GM21786 (cell line): ENCODE measurements around the gene NOL9.
A peak's percentile ranks its signal among the peaks of the same experiment; 100 is the strongest.

ENCODE experiments used
- ATAC-seq: cut with Tn5 transposase; IDR thresholded peaks from one replicate; pipeline ENCODE4 v1.9.1; 2021; ENCODE audit not compliant: unreplicated experiment

Gene NOL9

DNA sequence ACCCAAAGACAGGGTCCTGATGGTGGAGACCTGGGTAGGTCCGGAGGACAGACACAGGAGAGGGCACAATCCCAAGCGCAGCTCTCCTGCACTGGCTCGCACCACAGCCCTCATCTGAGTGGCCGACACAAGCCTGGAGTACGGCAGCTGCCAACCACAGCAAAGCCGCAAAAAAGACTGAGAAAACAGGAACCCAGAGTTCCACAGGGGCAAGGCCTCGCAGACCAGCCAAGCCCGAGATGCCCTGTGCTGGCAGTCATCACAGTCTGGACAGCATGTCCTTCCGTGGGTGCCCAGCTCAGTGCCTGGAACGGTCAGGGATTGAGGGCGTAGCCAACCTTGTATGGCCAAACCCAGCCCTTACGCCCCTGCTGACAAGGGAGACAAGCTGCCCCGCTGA, 36.9 kb upstream of the NOL9 start:
- ATAC-seq = no peak

DNA sequence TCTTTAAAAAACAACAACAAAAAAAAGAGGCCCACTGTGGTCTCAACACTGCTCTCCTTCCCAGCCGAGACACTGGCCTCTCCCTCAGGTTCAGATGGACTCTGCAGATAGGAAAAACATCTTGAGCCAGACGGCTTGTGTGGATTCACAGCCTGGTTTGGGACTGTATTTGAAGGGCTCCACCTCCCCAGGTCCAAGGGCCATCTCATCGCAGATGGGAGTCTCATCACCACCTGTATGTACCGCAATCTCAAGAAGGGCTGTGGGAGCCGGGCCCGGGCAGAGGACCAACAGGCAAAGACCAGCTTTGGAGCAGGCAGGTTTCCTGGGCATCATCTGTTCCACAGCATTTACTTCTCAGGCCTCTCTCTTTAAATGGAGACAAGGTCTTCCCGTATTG, 35.7 kb upstream of the NOL9 start:
- no peak for ATAC-seq

DNA sequence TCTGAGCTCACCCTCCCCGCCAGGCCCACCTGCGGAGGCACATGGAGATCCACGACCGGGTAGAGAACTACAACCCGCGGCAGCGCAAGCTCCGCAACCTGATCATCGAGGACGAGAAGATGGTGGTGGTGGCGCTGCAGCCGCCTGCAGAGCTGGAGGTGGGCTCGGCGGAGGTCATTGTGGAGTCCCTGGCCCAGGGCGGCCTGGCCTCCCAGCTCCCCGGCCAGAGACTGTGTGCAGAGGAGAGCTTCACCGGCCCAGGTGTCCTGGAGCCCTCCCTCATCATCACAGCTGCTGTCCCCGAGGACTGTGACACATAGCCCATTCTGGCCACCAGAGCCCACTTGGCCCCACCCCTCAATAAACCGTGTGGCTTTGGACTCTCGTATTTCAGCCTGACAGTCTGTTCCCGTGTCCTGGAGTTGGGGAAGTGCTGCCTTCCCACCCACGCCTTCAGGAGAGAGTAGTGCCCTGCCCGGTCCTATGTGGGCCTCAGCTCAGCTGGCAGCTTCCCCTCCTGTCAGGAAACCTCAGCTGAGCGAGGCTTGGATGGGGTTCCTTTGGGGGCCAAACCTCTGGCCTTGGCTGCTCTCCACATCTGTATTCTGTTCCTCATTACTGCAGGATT, 34.7 kb upstream of the NOL9 start:
- ATAC-seq = no peak

DNA sequence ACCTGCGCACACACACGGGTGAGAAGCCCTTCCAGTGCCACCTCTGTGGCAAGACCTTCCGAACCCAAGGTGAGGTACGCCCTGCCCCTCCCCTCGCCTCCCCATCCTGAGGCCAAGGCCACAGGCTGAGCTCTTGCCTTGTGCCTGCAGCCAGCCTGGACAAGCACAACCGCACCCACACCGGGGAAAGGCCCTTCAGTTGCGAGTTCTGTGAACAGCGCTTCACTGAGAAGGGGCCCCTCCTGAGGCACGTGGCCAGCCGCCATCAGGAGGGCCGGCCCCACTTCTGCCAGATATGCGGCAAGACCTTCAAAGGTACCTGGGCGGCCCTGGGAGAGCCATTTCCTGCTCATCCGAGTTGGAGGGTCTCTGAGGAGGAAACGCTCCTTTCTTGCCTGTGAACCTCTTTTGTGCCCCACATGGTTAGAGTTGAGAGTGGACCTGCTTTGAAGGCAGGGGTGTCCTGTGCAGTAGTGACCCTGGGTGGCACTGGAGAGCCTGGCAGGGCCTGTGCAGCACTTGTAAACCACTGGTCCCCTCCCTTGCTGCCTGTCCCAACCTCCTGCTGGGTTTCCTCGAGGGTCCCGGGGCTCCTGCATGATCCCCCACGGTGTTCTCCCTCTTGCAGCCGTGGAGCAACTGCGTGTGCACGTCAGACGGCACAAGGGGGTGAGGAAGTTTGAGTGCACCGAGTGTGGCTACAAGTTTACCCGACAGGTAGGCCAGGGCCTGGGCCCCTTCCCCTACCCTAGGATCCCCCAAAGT, 34.0 kb upstream of the NOL9 start:
- ATAC-seq = no peak

DNA sequence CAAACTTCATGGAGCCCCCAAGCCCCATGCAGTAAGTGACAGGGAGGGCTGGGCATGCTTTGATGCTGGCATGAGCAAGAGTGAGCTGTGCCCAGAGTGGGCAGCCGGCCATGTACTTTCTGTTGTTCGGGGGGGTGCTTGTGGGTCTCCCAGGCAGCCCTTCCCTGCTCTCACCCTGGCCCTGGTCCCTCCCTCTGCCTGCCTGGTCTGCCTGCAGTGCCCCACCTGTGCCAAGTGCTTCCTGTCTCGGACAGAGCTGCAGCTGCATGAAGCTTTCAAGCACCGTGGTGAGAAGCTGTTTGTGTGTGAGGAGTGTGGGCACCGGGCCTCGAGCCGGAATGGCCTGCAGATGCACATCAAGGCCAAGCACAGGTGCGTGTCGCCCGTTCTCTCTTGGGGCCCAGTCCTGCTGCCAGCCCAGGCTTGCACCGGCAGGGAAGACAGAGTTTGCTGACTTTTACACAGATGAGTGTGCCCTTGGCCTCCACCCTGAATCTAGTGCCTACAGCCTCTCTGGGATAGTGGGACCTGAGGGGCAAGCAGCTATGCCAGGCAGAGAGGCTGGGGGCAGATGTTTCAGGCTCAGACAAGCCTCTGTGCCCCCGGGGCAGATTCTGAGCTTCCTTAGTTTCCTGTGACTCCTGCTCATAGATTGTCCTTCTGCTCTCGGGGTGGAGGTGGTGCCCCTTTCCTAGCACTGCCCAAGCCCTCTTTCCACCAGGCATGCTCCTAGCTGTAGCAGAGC, 33.1 kb upstream of the NOL9 start:
- no peak for ATAC-seq

DNA sequence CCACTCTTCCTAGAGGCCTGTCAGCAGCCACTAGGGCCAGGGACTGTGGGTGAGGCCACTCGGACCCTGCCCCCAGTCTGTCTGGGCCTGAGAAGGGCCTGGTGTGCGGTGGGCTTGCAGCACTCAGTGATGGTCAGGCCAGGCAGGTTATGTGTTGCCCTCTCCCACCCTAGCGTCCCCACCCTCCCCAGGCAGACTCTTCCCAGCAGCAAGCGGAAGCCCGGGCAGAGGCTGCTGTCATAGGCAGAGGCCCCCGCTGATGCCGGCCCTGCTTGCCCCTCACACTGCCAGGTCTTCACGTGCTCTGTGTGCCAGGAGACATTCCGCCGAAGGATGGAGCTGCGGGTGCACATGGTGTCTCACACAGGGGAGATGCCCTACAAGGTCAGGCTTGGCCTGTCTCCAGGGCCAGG, 32.1 kb upstream of the NOL9 start:
- no peak for ATAC-seq

DNA sequence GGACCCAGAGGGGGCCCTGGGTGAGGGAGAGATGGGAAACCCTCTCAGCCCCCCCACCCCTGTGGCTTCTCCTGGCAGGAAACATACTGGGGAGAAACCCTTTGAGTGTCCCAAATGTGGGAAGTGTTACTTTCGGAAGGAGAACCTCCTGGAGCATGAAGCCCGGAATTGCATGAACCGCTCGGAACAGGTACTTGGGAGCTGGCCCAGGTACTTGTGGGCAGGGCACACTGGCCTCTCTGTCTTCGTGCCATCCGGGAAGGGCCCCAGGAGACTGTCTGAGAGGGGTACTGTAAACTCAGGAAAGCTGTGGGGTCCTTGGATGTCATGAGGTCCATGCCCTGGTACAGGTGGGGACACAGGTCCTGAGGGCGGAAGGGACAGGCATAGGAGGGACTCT, 31.5 kb upstream of the NOL9 start:
- ATAC-seq = no peak

DNA sequence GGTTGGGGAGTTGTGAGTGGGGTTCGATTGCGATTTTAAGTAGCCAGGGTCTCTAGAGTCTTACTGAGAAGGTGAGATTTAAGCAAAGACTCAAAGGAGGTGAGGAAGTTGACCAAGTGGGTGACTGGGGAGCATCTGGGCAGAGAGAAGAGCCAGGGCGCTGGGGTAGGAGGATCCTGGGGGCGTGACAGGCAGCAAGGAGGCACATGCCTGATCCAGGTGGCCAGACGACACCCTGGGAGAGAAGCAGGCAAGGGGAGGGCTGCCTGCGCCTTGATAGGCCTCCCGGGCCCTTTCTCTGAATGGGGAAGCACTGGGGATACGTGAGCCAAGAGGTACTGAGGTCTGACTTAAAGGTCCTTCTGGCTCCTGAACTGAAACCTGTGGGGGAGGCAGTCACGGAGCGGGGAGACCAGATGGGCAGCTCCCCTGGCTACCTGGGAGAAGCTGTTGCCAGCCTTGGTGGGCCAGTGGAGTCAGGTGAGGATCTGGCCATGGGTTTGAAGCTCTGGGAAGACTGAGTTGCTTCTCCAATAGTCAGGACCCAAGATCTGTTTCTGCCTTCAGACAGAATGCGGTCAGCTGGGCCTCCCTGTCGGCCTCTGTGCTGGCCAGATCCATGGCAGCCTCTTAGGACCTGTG, 30.9 kb upstream of the NOL9 start:
- no peak for ATAC-seq

DNA sequence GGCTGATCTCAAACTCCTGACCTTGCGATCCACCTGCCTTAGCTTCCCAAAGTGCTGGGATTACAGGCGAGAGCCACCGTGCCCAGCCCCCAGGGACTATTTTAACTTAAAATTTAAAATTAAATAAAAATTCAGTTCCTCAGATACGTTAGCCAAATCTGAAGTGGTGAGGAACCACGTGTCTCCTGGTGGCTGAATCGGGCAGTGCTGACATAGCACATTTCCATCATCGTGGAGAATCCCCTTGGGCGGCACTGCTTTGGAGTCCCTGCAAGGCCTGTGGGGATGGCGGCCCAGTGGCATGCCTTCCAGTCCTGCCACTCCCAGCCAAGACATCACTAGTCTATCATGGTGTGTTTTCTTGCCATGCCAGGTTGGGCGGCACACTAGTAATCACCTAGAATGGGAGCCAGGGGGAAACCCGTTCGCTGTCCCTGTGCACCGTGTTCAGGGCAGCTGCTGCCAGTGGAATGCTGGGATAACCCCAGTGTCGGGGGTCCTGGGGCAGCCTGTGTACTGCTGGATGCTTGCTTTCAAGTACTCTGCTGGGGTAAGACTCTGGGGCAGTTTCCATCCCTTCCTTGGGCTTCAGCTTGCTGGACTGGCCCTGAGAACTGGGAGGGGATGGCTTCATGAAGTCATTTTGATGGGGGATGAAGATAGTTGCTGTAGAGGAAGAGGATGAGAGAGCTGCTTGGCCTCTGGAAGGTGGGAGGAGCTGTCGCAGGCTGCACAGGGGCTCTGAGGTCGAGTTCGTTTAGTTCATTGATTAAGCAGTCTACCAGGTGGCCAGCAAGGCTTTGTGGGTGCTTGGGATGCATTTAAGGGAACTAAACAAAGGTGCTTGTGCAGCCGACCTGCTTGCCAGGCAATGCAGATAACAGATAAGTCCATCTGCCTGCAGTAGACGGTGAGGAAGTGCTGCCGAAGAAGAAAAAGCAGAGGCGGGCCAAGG, 30.1 kb upstream of the NOL9 start:
- ATAC-seq = no peak

DNA sequence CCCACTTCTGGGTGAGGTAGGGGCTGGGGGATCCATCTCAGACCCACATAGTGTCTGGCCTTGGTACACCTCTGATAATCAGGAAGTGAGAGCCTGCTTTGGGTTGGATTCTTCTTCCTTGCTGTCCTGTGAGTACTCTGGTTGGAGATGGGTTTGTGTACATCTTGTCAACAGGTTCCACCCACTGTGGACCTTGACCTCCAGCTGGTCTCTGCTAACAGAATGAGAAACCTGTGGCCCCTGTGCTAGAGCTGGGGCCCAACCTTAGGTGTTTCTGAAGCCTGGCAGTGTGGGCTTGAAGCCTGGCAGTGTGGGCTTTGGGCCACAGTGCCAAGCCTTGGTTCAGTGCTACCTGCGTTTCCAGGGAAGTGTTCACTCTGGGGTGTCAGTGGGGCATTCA, 28.1 kb upstream of the NOL9 start:
- no peak for ATAC-seq

DNA sequence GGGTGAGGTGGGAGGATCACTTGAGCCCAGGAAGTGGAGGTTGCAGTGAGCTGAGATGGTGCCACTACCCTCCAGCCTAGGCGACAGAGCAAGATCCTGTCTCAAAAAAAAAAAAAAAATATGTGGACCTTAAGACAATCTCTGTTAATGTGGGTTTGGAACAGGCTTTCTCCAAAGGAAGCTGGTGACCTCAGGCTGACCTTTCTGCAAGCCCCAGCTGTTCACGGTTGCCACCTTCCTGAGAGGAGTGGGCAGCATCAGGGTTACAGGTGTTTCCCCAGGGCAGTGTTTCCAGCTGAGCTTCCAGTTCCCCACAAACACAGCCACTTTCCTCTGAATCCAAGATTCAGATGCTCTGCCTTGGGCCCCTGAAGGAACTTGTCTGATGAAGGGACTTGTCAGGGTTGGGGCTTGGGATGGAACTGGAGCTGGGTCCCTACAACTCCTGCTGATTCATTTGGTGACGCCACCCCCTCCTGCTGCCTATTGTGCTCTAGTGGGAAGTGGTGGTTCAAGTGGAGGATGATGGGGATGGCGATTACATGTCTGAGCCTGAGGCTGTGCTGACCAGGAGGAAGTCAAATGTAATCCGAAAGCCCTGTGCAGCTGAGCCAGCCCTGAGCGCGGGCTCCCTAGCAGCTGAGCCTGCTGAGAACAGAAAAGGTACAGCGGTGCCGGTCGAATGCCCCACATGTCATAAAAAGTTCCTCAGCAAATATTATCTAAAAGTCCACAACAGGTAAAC, 27.4 kb upstream of the NOL9 start:
- ATAC-seq = no peak

DNA sequence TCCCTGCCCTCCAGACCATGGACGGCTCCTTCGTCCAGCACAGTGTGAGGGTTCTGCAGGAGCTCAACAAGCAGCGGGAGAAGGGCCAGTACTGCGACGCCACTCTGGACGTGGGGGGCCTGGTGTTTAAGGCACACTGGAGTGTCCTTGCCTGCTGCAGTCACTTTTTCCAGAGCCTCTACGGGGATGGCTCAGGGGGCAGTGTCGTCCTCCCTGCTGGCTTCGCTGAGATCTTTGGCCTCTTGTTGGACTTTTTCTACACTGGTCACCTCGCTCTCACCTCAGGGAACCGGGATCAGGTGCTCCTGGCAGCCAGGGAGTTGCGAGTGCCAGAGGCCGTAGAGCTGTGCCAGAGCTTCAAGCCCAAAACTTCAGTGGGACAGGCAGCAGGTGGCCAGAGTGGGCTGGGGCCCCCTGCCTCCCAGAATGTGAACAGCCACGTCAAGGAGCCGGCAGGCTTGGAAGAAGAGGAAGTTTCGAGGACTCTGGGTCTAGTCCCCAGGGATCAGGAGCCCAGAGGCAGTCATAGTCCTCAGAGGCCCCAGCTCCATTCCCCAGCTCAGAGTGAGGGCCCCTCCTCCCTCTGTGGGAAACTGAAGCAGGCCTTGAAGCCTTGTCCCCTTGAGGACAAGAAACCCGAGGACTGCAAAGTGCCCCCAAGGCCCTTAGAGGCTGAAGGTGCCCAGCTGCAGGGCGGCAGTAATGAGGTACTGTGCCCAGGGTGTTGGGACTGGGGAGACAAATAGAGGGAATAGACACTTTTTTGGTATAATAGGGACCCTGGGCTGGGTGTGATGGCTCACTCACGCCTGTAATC, 26.5 kb upstream of the NOL9 start:
- ATAC-seq = no peak

DNA sequence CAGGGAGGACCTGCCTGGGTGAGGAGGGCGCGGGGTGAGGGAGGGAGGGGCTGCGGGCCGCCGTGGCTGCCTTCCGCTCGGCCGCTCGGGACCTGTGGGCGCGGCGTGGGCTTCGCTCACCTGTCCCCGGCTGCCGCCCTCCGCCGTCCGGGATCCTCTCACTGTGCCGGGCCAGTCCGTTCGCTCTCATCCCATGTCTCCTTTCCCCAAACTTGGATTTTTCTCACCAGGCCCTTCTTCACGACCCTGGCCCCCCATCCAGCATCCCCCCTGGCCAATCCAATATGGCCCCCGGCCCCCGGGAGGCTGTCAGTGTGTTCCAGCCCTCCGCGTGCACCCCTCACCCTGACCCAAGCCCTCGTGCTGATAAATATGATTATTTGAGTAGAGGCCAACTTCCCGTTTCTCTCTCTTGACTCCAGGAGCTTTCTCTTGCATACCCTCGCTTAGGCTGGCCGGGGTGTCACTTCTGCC, 25.8 kb upstream of the NOL9 start:
- ATAC-seq = no peak

DNA sequence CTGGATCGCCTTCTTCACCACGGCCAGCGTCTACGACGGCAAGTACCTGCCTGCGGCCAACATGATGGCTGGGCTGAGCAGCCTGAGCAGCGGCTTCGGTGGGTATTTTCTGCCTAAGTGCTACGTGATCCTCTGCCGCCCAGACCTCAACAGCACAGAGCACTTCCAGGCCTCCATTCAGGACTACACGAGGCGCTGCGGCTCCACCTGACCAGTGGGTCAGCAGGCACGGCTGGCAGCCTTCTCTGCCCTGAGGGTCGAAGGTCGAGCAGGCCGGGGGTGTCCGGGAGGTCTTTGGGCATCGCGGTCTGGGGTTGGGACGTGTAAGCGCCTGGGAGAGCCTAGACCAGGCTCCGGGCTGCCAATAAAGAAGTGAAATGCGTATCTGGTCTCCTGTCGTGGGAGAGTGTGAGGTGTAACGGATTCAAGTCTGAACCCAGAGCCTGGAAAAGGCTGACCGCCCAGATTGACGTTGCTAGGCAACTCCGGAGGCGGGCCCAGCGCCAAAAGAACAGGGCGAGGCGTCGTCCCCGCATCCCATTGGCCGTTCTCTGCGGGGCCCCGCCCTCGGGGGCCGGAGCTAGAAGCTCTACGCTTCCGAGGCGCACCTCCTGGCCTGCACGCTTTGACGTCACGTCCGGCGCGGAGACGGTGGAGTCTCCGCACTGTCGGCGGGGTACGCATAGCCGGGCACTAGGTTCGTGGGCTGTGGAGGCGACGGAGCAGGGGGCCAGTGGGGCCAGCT, 25.2 kb upstream of the NOL9 start, which contains the start of gene ZBTB48:
Gene ZBTB48, plus strand, starts transcription at position 621 of the 745 bp plus-strand sequence. CDS start 616 bp downstream, outside the sequence.
- peak; percentile 89 for ATAC-seq

DNA sequence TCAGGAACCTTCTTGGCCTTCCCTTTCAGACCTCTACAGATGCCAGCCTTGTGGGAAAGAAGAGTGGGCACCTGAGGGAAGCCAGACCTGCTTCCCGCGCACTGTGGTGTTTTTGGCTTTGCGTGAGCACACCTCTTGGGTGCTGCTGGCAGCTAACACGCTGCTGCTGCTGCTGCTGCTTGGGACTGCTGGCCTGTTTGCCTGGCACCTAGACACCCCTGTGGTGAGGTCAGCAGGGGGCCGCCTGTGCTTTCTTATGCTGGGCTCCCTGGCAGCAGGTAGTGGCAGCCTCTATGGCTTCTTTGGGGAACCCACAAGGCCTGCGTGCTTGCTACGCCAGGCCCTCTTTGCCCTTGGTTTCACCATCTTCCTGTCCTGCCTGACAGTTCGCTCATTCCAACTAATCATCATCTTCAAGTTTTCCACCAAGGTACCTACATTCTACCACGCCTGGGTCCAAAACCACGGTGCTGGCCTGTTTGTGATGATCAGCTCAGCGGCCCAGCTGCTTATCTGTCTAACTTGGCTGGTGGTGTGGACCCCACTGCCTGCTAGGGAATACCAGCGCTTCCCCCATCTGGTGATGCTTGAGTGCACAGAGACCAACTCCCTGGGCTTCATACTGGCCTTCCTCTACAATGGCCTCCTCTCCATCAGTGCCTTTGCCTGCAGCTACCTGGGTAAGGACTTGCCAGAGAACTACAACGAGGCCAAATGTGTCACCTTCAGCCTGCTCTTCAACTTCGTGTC, 24.5 kb upstream of the NOL9 start:
- no peak for ATAC-seq

DNA sequence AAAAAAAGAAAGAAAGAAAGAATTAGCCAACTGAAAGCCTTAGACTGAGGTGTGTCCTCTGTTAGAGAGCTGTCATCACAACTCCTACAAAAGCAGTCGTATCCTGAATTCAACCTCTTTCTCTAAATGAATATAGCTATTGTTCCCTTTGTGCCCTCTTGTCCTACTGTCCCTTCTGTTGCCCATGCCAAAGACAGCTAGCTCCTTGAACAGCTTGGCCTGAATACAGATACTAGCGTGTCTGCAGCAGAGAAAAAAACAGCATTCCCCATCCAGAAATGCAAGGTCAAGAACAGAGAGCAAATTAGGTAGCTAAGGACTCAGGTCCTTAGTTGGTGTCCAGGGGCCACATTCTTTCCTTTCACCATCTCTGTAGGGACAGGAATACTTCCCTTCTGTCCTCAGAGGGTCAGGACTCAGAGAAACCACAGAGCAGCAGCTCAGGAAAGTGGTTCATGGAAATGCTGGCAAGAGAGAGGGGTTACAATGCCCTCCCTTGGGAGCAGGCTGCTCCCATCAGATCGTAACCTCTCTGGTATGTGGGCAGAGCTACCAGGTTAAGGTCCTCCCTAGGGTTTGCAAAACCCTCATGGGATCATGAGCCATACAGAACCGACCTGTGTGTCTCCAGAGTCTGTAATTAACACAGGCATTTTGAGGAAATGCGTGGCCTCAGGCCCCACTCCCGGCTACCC, 23.7 kb upstream of the NOL9 start:
- ATAC-seq = no peak

DNA sequence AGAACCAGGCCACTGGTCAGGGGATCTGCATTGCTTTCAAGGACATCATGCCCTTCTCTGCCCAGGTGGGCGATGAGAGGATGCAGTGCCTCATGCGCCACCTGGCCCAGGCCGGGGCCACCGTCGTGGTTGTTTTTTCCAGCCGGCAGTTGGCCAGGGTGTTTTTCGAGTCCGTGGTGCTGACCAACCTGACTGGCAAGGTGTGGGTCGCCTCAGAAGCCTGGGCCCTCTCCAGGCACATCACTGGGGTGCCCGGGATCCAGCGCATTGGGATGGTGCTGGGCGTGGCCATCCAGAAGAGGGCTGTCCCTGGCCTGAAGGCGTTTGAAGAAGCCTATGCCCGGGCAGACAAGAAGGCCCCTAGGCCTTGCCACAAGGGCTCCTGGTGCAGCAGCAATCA, 20.5 kb upstream of the NOL9 start:
- no peak for ATAC-seq
